ENCODE data around the gene CALHM6.

The CALHM6 gene

DNA sequence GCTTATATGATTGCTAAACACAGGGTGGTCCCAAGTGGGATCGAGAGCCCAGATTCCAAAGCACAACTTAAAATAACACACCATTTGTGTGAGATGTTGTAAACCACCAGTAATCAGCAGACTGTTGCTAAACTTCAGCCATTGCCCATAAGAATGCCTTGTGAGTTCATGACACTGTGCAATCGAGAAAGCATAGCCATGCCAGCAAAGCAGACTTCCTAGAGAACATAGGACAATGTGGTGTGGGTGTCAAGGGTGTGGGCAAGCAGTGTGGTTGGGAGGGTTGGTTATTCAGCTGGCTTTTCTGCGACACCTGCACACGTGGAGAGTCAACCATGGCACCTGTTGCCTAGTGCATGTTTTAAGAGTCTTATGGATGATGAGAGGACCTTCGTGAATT is 16.1 kb upstream of the CALHM6 start:
- DNase-seq (ENCODE audit: low read depth in 2 of 2), result no peak

DNA sequence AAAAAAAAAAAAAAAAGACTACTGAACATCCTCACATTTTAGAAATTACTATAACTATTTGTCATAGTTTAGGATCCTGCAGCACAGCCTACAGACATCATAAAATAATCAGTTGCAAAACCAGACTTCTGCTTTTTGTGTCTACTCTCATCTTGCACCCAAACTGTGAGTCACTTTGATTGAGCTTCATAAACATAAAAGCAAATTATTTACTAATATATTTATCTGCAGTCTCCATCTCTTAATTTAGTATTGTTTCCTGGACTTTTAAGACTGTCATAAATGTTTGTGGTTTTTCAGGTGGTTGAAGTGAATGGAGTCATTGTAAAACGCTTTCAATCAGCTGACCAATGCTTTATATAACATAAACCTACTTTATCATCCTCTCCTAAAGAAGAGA is 14.8 kb upstream of the CALHM6 start:
- no peak for DNase-seq (ENCODE audit: low read depth in 2 of 2)

- DNase-seq (ENCODE audit: low read depth in 2 of 2), result no peak
Observed at GRCh38 chr6:116447052-116447451, 14.1 kb upstream of the CALHM6 start.

- no peak for DNase-seq (ENCODE audit: low read depth in 2 of 2)
Observed at GRCh38 chr6:116447496-116448011, 13.6 kb upstream of the CALHM6 start.

- no peak for DNase-seq (ENCODE audit: low read depth in 2 of 2)
Observed at GRCh38 chr6:116449565-116449964, 11.6 kb upstream of the CALHM6 start.

GRCh38 chr6:116450185-116450710 is 10.9 kb upstream of the CALHM6 start:
- no peak for DNase-seq (ENCODE audit: low read depth in 2 of 2)

- no peak for DNase-seq (ENCODE audit: low read depth in 2 of 2)
Observed at GRCh38 chr6:116450769-116451740, 10.1 kb upstream of the CALHM6 start.

DNA sequence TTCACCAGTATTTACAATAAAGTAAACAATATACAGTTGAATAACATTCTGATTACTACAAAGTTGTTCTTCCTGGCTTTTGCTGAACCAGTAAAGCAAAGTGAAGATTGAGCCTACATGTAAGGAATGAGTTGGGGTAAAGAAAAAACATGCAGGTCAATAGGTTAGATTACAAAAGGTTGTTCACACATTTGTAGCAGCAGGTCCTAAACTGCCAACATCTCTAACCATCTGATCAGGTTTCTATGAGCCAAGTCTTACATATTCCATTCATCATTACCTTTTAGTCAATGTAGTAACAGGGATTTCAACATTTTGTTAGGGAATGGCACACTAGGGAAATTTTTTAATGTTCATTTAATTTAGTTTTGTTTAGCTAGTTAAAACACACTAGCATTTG is 9.3 kb upstream of the CALHM6 start:
- DNase-seq (ENCODE audit: low read depth in 2 of 2), result no peak

DNA sequence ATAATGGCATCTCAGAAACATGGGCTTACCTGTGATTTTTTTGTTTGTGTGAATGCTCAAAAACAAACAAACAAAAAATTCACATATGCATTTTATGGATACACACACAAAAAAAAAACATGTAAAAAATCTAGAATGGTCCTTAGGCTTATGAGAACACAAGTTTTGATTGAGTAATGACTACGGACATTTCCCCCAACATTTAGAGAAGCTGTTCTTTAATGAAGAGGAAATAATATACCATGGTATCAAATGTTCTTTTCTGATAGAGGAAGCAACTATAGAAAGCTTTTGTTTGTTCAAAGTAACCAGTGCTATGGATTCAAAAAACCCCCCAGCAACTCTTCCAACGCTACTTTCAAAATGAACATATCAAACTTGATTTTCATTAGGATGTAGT is 8.6 kb upstream of the CALHM6 start:
- no peak for DNase-seq (ENCODE audit: low read depth in 2 of 2)

GRCh38 chr6:116456106-116456505 is 5.1 kb upstream of the CALHM6 start:
- no peak for DNase-seq (ENCODE audit: low read depth in 2 of 2)

DNA sequence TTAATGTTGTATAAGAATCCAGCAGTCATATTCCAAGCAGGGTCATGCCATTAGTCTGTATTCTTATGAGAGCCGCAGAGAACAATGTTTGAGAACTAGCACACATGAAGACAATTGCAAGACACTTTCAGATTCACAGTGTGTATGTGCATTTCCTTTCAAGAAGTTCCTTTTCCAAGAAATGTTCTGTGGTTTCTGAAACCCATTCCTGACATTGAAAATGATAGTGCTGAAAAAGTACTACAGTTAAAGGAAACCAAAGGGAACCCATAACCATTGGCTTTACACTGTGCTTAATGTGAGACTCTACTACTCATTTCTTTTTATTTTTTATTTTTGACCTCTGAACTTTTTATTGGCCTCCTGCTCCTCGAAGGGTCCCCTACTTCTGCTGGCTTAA is 4.2 kb upstream of the CALHM6 start:
- DNase-seq (ENCODE audit: low read depth in 2 of 2), result no peak

GRCh38 chr6:116458264-116458663 is 2.9 kb upstream of the CALHM6 start:
- DNase-seq (ENCODE audit: low read depth in 2 of 2), result no peak

DNA sequence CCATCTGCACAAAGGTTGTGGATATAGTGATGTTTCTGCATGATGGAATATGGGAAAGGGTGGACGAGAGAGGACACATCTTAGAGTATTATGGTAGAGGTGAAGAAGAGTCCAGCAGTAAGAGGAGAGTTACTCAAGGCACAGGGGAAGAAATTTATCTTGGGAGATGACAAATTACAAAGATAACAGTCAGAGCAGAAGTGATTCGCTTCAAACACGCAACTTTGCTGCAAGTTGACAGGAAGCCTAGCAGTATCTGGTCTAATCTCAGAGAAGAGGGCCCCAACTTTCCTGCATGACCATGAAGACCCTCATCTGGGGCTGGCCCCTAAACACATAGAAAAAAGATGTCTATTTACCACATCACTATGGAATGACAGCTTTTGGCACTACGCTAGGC is 1.2 kb upstream of the CALHM6 start:
- no peak for DNase-seq (ENCODE audit: low read depth in 2 of 2)

GRCh38 chr6:116461932-116462885 is 1.0 kb downstream of the CALHM6 start:
- DNase-seq (ENCODE audit: low read depth in 2 of 2), result peak; percentile 6 to 28

DNA sequence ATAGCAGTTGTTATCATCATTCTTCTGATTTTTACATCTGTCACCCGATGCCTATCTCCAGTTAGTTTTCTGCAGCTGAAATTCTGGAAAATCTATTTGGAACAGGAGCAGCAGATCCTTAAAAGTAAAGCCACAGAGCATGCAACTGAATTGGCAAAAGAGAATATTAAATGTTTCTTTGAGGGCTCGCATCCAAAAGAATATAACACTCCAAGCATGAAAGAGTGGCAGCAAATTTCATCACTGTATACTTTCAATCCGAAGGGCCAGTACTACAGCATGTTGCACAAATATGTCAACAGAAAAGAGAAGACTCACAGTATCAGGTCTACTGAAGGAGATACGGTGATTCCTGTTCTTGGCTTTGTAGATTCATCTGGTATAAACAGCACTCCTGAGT is 2.1 kb downstream of the CALHM6 start:
- no peak for DNase-seq (ENCODE audit: low read depth in 2 of 2)

GRCh38 chr6:116465246-116465645 is 4.1 kb downstream of the CALHM6 start:
- no peak for DNase-seq (ENCODE audit: low read depth in 2 of 2)

- DNase-seq (ENCODE audit: low read depth in 2 of 2), result no peak
Observed at GRCh38 chr6:116467096-116467495, 5.9 kb downstream of the CALHM6 start.

GRCh38 chr6:116467514-116467913 is 6.3 kb downstream of the CALHM6 start:
- DNase-seq (ENCODE audit: low read depth in 2 of 2), result no peak

DNA sequence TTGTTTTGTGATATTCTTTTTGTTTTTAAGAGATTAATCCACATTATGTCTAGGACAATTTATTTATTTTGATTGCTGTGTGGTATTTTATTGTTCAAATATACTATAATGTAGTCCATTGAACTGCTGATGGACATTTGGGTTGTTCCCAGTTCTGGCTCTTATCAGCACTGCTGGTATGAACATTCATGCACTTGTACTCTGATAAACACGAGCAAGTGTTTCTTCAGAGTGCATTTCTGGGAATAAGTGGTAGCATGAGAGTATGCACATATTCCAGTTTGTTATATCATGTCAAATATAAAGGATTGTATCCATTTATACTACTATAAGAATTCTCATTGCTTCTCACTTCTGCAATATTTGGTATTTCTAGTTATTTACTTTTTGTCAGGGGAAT is 7.1 kb downstream of the CALHM6 start:
- DNase-seq (ENCODE audit: low read depth in 2 of 2), result no peak

DNA sequence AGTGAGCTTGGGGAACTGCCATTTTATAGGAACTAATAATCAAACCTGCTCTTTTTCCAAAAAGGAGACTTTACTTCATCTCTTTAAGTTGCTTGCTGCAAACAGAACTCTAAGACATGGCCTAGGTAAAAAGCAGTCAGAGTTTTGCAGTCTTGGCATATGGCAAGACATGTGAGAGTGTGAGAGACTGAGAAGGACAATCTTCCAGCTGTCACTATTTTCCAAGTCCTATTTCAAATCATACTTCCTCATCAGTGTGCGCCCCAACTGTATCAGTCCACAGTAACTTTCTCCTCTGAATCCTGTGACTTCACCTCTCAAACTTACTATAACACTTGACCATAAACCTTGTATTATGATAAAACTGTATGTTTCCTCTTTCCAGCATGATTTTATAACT is 10.4 kb downstream of the CALHM6 start:
- DNase-seq (ENCODE audit: low read depth in 2 of 2), result no peak

DNA sequence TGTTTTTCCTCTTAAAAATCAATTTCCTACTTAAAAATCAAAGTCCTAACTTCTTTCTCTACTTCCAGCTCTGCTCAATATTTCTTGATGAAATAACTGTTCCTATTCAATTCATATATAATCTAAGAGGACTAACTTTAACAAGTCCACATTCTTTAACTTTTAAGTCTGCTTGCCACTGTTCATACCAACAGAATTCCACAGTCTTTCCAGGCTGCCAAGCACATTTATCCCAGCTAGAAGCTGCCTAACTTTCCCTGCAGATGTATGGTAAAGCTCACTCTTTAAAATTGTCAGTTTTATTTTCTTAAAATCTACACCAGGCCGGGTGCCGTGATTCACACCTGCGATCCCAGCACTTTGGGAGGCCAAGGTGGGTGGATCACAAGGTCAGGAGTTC is 11.5 kb downstream of the CALHM6 start:
- no peak for DNase-seq (ENCODE audit: low read depth in 2 of 2)

DNA sequence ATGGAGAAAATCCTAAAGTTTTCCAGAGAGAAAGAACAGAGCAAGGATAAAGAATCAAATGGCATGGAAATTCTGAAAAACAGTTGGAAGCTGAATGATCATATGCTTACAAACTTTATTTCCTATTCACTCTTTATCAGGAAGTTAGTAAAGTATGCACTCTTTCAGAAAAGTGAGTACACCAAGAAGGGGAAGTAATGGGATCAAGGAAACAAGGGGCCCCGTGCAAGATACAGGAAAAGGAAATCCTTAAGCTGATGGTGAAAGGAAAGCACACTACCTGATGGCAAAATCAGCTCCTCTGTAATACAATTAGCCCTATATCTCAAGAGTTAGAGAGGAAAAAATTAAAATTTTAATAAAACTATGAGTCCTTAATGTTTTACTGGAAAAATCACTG is 14.0 kb downstream of the CALHM6 start:
- DNase-seq (ENCODE audit: low read depth in 2 of 2), result no peak
